ENCODE data around the gene CHMP1A.

Gene CHMP1A

DNA sequence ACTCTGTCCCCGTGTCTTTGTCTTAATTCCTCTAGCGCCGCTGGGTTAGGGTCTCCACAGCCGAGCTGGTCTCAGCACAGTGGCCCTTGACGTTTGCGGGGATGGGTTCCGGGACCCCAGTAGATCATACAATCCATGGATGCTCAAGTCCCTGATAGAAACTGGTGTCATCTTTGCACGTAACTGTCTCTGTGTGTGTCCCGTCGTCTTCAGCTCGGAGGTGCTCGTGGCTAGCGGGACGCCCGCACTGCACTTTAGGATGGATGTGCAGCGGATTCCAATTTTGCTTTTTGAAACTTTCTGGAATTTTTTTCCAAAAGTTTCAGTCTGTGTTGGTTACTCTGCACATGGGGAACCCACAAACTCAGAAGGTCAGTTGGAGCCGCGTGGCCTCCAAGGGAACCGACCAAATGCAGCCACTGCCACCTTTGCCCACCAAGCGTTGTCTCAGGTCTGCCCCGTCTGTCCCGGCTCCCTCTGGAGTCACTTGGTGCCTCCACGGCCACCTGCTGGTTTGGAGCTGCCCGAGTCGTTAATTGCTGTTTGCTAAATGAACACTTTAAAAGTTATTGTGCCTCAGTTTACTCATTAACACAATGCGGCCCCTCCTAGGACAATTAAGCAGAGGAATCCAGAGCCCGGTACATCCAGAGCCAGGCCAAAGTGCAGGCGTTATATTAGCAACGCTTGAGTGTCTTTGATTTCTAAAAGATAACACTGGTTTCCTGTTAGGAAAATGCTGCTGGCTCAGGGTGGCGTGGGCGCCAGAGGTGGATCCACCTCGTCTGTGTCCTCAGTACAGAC lies 49.4 kb downstream of the CHMP1A start:
- no peak overlapping the region for H3K4me3 ChIP-seq (ENCODE audit: low read length)
- H3K4me1 ChIP-seq (ENCODE audit: control insufficient read depth, insufficient read depth, low read length), result no peaks in the 10 kb centered on the region
- H3K36me3 ChIP-seq (ENCODE audit: control insufficient read depth, insufficient read depth, low read length, severe bottlenecking), result no peaks in the 10 kb centered on the region
- no peak for DNase-seq (ENCODE audit: low read depth)
- H3K27me3 ChIP-seq (replicated peaks; ENCODE audit: control insufficient read depth, insufficient read depth, low read length), result peaks cover 26% of the 10 kb centered on the region
- no peaks in the 10 kb centered on the region for H3K9me3 ChIP-seq (ENCODE audit: control insufficient read depth, low read length)
- no peak overlapping the region for H3K9ac ChIP-seq (ENCODE audit: low read length)

DNA sequence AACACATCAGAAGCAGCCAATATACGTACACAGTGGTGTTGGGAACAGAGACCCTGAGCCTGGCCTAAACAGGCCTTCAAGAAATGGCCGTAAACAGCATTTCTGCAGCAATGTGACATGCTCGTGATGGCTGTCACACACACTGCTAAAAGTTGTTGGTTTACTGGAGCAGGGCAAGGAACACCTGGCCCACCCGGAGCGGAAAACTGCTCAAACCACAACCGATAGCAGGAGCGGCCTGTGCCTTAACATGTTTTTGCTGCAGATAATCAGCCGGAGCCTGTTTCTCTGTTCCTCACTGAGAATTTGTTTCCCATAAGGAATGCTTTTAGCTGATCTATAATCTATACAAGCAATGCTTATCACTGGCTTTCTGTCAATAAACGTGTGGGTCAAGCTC lies 50.1 kb downstream of the CHMP1A start:
- peaks cover 3% of the 10 kb centered on the region for H3K4me1 ChIP-seq (ENCODE audit: control insufficient read depth, insufficient read depth, low read length)
- DNase-seq (ENCODE audit: low read depth), result no peak
- no peak overlapping the region for H3K4me3 ChIP-seq (ENCODE audit: low read length)
- no peaks in the 10 kb centered on the region for H3K9me3 ChIP-seq (ENCODE audit: control insufficient read depth, low read length)
- peaks cover 20% of the 10 kb centered on the region for H3K27me3 ChIP-seq (replicated peaks; ENCODE audit: control insufficient read depth, insufficient read depth, low read length)
- H3K9ac ChIP-seq (ENCODE audit: low read length), result no peak overlapping the region
- H3K36me3 ChIP-seq (ENCODE audit: control insufficient read depth, insufficient read depth, low read length, severe bottlenecking), result no peaks in the 10 kb centered on the region

DNA sequence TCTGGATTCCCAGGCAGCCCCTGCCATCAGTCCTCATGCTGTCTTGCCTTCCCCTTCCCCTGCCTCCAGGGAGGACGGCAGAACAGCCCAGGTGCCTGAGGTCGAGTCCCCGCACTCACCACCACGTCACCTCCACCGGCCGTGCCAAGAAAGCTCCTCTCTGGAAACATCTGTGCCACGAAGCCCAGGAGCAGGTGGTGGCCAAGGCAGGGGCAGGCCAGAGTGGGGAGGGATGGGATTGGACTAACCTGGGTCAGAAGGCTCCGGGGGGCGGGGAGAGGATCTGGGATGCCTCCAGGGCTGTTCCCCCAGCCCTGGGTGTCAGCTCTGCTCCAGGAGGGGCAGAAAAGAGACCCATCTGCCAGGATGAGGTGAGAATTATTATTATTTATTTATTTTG lies 51.5 kb downstream of the CHMP1A start:
- Histone ChIP-seq H3K4me3 (ENCODE audit: low read length) (no peak overlapping the region), H3K27me3 (replicated peaks; ENCODE audit: control insufficient read depth, insufficient read depth, low read length) (peaks cover 18% of the 10 kb centered on the region), H3K36me3 (ENCODE audit: control insufficient read depth, insufficient read depth, low read length, severe bottlenecking) (no peaks in the 10 kb centered on the region), H3K9me3 (ENCODE audit: control insufficient read depth, low read length) (no peaks in the 10 kb centered on the region), H3K4me1 (ENCODE audit: control insufficient read depth, insufficient read depth, low read length) (peaks cover 8% of the 10 kb centered on the region), H3K9ac (ENCODE audit: low read length) (no peak overlapping the region)
- DNase-seq (ENCODE audit: low read depth), result no peak

DNA sequence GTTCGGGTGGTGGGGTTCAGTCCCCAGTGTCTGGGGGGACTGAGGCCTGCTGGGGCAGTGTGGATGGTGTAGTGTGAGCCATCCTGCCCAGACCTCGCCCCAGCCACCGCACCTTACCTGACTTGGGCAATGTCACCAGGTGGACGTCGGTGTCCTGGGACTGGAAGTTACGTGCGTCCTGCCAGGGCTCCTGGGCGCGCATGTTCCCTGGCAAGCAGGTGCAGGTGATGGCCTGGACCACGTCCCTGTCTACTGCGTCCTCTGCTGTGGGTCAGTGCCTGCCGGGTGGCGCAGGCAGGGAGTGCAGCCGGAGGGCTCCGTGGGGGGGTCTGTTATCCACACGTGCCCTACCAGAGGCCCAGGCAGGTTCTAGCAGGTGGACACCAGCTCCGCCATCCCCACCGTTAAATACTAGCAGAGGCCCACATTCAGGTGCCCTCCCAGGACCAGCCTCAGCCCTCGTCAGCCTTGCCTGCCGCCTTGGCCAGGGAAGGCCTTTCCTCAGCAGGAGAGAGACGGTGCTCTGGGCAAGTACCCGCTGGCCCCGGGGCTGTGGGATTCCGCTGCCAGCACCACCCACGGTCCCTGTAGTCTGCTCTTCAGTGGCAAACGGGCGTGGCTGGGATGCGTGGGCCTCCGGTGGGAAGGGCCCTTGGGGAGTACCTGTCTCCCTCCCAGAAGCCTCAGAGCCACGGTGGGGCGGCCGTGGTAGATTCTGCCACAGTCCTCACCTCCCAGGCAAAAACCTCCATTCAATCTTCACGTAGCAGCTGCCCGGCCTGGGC lies 52.1 kb downstream of the CHMP1A start:
- Histone ChIP-seq H3K9me3 (ENCODE audit: control insufficient read depth, low read length) (no peaks in the 10 kb centered on the region), H3K4me1 (ENCODE audit: control insufficient read depth, insufficient read depth, low read length) (peaks cover 11% of the 10 kb centered on the region), H3K4me3 (ENCODE audit: low read length) (no peak overlapping the region), H3K27me3 (replicated peaks; ENCODE audit: control insufficient read depth, insufficient read depth, low read length) (peaks cover 18% of the 10 kb centered on the region), H3K36me3 (ENCODE audit: control insufficient read depth, insufficient read depth, low read length, severe bottlenecking) (no peaks in the 10 kb centered on the region), H3K9ac (ENCODE audit: low read length) (no peak overlapping the region)
- no peak for DNase-seq (ENCODE audit: low read depth)

DNA sequence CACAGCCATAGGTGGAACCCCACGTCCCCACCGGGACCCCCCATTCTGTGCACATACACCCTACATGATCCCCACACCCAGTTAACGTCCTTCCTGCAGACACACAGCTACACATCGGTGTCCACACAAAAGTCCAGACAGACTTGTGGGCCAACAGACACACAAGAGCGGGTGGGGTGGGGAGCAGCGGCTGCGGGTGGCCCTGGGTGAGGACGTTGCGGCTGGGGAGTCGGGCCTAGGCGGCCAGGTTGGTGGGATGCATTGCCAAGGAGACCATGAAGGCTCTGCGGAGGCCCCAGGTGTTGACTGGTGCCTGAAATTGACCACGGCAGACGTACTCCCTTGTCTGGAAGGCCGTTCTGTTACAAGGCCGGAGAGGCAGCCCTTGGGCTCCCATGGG lies 52.7 kb downstream of the CHMP1A start:
- Histone ChIP-seq H3K36me3 (ENCODE audit: control insufficient read depth, insufficient read depth, low read length, severe bottlenecking) (no peaks in the 10 kb centered on the region), H3K9ac (ENCODE audit: low read length) (no peak overlapping the region), H3K4me3 (ENCODE audit: low read length) (no peak overlapping the region), H3K9me3 (ENCODE audit: control insufficient read depth, low read length) (no peaks in the 10 kb centered on the region), H3K27me3 (replicated peaks; ENCODE audit: control insufficient read depth, insufficient read depth, low read length) (peaks cover 18% of the 10 kb centered on the region), H3K4me1 (ENCODE audit: control insufficient read depth, insufficient read depth, low read length) (peaks cover 11% of the 10 kb centered on the region)
- DNase-seq (ENCODE audit: low read depth), result no peak

DNA sequence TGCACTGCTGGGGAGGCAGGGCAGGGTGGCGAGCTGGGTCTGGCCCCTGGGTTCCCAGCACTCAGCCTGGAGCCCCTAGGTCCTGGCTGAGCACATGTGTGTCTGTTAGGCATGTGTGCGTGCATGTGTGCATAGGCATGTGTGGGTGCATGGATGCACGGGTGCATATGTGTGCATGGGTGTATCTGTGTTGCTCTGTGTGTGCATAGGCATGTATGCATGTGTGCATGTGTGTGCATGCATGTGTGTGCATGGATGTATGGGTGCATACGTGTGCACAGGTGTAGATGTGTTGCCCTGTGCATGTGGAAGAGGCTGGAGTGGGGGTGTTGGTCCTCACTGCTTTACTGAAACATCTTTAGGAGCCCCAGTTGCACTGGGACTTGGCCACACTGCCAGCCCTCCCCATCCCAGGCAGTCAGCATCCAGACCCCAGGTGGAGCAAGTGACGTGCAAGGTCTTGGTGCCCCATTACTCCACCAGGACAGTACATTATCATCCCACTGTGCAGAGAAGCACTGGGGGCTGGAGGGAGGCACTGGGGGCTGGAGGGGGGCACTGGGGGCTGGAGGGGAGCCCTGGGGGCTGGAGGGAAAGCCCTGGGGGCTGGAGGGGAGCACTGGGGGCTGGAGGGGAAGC lies 54.4 kb downstream of the CHMP1A start:
- peaks cover 16% of the 10 kb centered on the region for H3K27me3 ChIP-seq (replicated peaks; ENCODE audit: control insufficient read depth, insufficient read depth, low read length)
- no peaks in the 10 kb centered on the region for H3K9me3 ChIP-seq (ENCODE audit: control insufficient read depth, low read length)
- DNase-seq (ENCODE audit: low read depth), result no peak
- H3K9ac ChIP-seq (ENCODE audit: low read length), result no peak overlapping the region
- H3K4me1 ChIP-seq (ENCODE audit: control insufficient read depth, insufficient read depth, low read length), result peaks cover 11% of the 10 kb centered on the region
- H3K36me3 ChIP-seq (ENCODE audit: control insufficient read depth, insufficient read depth, low read length, severe bottlenecking), result no peaks in the 10 kb centered on the region
- no peak overlapping the region for H3K4me3 ChIP-seq (ENCODE audit: low read length)

DNA sequence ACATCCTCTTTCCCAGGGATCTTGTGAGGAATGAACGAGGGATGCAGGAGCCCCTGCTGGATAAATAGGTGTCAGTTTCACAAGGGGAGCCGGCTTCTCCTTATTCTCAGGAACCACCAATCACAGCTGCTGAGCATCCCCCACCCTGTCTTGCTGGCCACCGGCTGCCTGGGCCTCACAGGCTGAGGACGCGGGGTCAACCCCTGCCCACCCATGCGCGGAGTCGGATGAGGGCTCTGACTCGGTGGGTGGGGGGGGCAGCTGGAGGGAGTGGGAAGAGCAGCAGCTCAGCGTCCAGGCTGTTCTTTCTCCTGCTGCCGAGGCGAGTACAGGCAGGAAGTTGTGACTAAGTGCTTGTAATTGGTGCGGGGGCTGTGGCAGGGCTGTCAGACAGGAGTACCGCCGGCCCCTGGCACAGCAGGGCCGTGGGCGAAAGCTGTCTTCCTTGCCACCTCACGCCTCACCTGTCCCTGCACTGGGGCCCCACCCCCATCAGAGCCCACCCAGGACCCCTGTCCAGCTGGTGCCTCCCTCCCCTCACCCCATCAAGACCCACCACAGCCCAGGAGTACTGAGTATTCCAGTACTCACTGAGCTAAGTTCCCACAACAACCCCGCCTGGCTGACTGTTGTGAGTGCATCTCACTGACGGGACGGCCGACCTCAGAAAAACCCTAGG lies 55.1 kb downstream of the CHMP1A start:
- H3K36me3 ChIP-seq (ENCODE audit: control insufficient read depth, insufficient read depth, low read length, severe bottlenecking), result no peaks in the 10 kb centered on the region
- no peaks in the 10 kb centered on the region for H3K9me3 ChIP-seq (ENCODE audit: control insufficient read depth, low read length)
- H3K4me1 ChIP-seq (ENCODE audit: control insufficient read depth, insufficient read depth, low read length), result peaks cover 11% of the 10 kb centered on the region
- DNase-seq (ENCODE audit: low read depth), result peak; percentile 85
- no peak overlapping the region for H3K9ac ChIP-seq (ENCODE audit: low read length)
- H3K4me3 ChIP-seq (ENCODE audit: low read length), result peak overlapping the region; percentile 22
- peaks cover 9% of the 10 kb centered on the region for H3K27me3 ChIP-seq (replicated peaks; ENCODE audit: control insufficient read depth, insufficient read depth, low read length)

DNA sequence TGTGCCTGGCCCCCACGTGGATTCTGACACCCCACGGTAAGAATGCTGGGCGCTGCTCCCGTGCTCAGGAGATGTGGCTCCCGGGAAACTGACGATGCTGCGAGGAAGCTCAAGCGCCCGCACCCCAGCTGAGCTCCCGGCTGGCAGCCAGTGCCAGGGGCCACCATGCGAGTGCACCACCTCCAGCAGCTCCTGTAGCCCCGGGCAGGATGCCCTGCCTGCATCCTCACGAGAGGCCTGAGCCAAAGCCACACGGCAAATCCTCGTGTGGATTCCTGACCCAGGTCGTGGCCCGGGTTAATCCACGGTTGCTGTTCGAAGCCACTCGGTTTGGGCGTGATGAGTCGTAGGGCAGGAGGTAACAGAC lies 55.6 kb downstream of the CHMP1A start:
- DNase-seq (ENCODE audit: low read depth), result no peak
- Histone ChIP-seq H3K4me3 (ENCODE audit: low read length) (peak overlapping the region; percentile 22), H3K9ac (ENCODE audit: low read length) (no peak overlapping the region), H3K36me3 (ENCODE audit: control insufficient read depth, insufficient read depth, low read length, severe bottlenecking) (no peaks in the 10 kb centered on the region), H3K27me3 (replicated peaks; ENCODE audit: control insufficient read depth, insufficient read depth, low read length) (peaks cover 7% of the 10 kb centered on the region), H3K4me1 (ENCODE audit: control insufficient read depth, insufficient read depth, low read length) (peaks cover 11% of the 10 kb centered on the region), H3K9me3 (ENCODE audit: control insufficient read depth, low read length) (no peaks in the 10 kb centered on the region)

DNA sequence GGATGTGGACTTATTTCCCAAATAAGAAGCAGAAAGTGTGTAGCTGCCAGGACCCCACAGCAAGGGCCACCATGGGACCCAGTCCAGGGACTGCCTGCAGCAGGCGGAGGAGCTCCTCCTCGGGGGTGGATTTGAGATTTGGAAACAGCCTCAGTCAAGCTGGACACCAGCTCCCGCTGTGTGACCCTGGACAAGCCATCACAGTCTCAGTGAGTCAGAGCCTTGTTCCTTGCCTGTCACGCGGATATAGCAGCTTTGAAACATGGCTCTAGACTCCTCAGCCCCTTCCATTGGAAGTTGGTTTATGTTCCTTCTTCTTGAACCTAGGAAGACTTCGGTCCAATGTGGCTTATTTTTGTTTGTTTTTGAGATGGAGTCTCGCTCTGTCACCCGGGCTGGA lies 56.6 kb downstream of the CHMP1A start:
- H3K9me3 ChIP-seq (ENCODE audit: control insufficient read depth, low read length), result no peaks in the 10 kb centered on the region
- no peak for DNase-seq (ENCODE audit: low read depth)
- no peak overlapping the region for H3K9ac ChIP-seq (ENCODE audit: low read length)
- peaks cover 7% of the 10 kb centered on the region for H3K27me3 ChIP-seq (replicated peaks; ENCODE audit: control insufficient read depth, insufficient read depth, low read length)
- no peak overlapping the region for H3K4me3 ChIP-seq (ENCODE audit: low read length)
- H3K36me3 ChIP-seq (ENCODE audit: control insufficient read depth, insufficient read depth, low read length, severe bottlenecking), result no peaks in the 10 kb centered on the region
- H3K4me1 ChIP-seq (ENCODE audit: control insufficient read depth, insufficient read depth, low read length), result peaks cover 11% of the 10 kb centered on the region

DNA sequence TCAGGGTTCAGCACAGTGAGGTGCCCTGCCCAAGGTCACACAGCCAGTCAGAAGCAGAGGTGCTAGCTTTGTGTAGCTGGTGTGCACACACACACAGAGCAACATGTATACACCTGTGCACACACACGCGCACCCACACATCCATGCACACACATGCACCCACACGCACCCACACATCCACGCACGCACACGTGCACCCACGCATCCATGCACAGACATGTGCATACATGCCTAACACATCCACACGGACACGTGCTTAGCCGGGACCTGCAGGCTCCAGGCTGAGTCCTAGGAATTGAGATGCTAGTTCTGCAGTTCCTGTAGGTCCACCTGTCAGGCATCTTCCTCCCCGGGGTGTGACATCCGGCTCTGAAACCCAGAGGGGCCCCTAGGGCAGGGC lies 57.1 kb downstream of the CHMP1A start:
- Histone ChIP-seq H3K4me1 (ENCODE audit: control insufficient read depth, insufficient read depth, low read length) (peaks cover 11% of the 10 kb centered on the region), H3K27me3 (replicated peaks; ENCODE audit: control insufficient read depth, insufficient read depth, low read length) (peaks cover 7% of the 10 kb centered on the region), H3K4me3 (ENCODE audit: low read length) (no peak overlapping the region), H3K36me3 (ENCODE audit: control insufficient read depth, insufficient read depth, low read length, severe bottlenecking) (no peaks in the 10 kb centered on the region), H3K9ac (ENCODE audit: low read length) (no peak overlapping the region), H3K9me3 (ENCODE audit: control insufficient read depth, low read length) (no peaks in the 10 kb centered on the region)
- DNase-seq (ENCODE audit: low read depth), result no peak

DNA sequence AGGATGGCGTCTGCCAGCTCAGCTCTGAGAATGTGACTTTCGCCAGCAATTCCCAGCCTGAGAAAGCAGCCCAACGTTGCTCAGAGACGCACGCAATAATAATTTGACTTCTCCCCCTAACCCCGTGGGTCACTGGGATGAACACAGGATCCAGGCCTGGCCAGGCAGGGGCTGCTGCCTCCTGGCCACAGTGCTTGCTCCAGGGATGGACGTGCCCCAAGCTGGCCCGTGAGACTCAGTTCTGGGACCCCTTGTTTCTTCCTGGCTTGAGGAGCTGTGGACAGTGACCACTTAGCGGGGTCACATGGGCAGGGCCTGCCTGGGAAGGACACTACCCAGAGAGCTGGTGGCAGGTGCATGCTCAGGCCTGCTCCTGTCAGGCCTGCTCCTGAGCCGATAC lies 57.6 kb downstream of the CHMP1A start:
- Histone ChIP-seq H3K4me3 (ENCODE audit: low read length) (no peak overlapping the region), H3K27me3 (replicated peaks; ENCODE audit: control insufficient read depth, insufficient read depth, low read length) (peaks cover 4% of the 10 kb centered on the region), H3K9ac (ENCODE audit: low read length) (no peak overlapping the region), H3K9me3 (ENCODE audit: control insufficient read depth, low read length) (no peaks in the 10 kb centered on the region), H3K4me1 (ENCODE audit: control insufficient read depth, insufficient read depth, low read length) (peaks cover 11% of the 10 kb centered on the region), H3K36me3 (ENCODE audit: control insufficient read depth, insufficient read depth, low read length, severe bottlenecking) (no peaks in the 10 kb centered on the region)
- no peak for DNase-seq (ENCODE audit: low read depth)
